Erythroblast (primary cell): Measurements from ENCODE around the gene DIP2B.

Source experiments
- GATA1 ChIP-seq: IDR thresholded peaks from 2 replicates; pipeline ENCODE4 v1.6.1; 2011; ENCODE audit warnings: low read depth, mild to moderate bottlenecking, control low read depth, low read length, moderate library complexity
- POLR2A ChIP-seq: IDR thresholded peaks from 2 replicates; pipeline ENCODE4 v1.6.1; 2011; ENCODE audit warnings: mild to moderate bottlenecking, low read length

DNA sequence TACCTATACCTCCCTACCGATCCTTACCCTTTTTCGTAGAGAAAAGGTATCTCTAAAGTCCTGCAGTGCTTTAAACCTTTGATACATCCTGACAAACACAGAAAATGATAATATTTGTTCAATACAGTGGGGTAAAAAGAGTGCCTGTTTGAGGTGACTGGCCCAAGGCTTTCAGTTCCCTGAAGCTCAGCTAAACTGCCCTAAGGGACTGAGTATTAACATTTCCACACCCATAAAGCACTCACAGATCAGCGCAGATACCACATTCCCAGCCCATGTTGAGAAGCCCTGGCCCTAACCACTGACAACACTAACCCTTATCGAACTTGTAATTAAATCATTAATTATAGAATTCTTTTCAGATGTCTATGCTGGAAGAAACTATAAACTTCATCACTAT is 108.7 kb downstream of the DIP2B start:
- no peak for TF ChIP-seq POLR2A
- no peak for TF ChIP-seq GATA1
